Testis (tissue), 3 donors: ENCODE results near the gene IL20RB. TPM values are rescaled to one million over a fixed set of nuclear protein-coding genes. Genes with fewer than 3 reads are reported as not detected.

Source experiments
- polyA plus RNA-seq: library from polyadenylated mRNA; stranded (reverse); fragments of 350-450 nt; fragmentation: Illumina TruSeq; extraction: RNeasy Lipid Tissue Mini Kit (QIAGEN cat#74804); gene quantifications from one replicate; pipeline ENCODE4 v1.2.3, GENCODE V29; 2014; ENCODE audit warnings: low read depth, low replicate concordance; ENCODE audit not compliant: insufficient read depth
- total RNA-seq, 2 donors: library from RNA; depleted of rRNA; stranded (reverse); fragments of >200 nt; gene quantifications; one replicate each; pipeline ENCODE4 v1.2.3, GENCODE V29; 2016

Gene IL20RB
- total and polyA plus RNA-seq, 3 donors from 2014 or later, result 2.0 to 12.5 (median 3.5) TPM

Other genes with a start within 250 kb of the IL20RB start
- gene STAG1, start 205.6 kb upstream of the IL20RB start, total RNA-seq, result 10 to 100 TPM; 40.2 to 45.3 TPM
- gene STAG1, start 205.6 kb upstream of the IL20RB start, polyA plus RNA-seq, result 14.3 TPM
- 10 to 100 TPM; 21.1 to 22.1 TPM for gene SLC35G2, start 138.9 kb upstream of the IL20RB start, total RNA-seq
- gene SLC35G2, start 138.9 kb upstream of the IL20RB start, polyA plus RNA-seq, result 22.4 TPM
- 10 to 100 TPM; 42.7 to 45.0 TPM for gene NCK1, start 95.8 kb upstream of the IL20RB start, total RNA-seq
- gene NCK1, start 95.8 kb upstream of the IL20RB start, polyA plus RNA-seq, result 31.1 TPM